ENCODE results near the gene GAS6. TPM values are rescaled to one million over a fixed set of nuclear protein-coding genes. Genes with fewer than 3 reads are reported as not detected.
"Not testable (repeated sequence)": the region's sequence is repeated elsewhere in the genome, so short reads cannot be mapped to it uniquely, and the experiment has no call there.

Gene GAS6
- total RNA-seq, 3 donors from 2014 or later = 0.61 to 0.84 (median 0.71) TPM

- DNase-seq = no peak
Measured at GRCh38 chr13:113804017-113804702, 59.7 kb downstream of the GAS6 start.

GRCh38 chr13:113803409-113804016 is 60.4 kb downstream of the GAS6 start:
- Mint-ChIP-seq H3K4me1 (ENCODE audit: low read depth) (no peaks in the 10 kb centered on the region), H3K9me3 (peaks cover 3% of the 10 kb centered on the region), H3K36me3 (ENCODE audit: insufficient read depth) (no peaks in the 10 kb centered on the region), H3K4me3 (no peak overlapping the region), H3K27me3 (ENCODE audit: low read depth) (no peaks in the 10 kb centered on the region)
- DNase-seq (no peak), ATAC-seq (no peak)

More at GRCh38 chr13:113804017-113804702, 59.7 kb downstream of the GAS6 start:
- Mint-ChIP-seq H3K4me1 (ENCODE audit: low read depth) (no peaks in the 10 kb centered on the region), H3K4me3 (no peak overlapping the region), H3K9me3 (peaks cover 3% of the 10 kb centered on the region), H3K36me3 (ENCODE audit: insufficient read depth) (no peaks in the 10 kb centered on the region), H3K27me3 (ENCODE audit: low read depth) (no peaks in the 10 kb centered on the region)
- no peak for ATAC-seq

- DNase-seq = no peak
- Mint-ChIP-seq H3K4me1 (ENCODE audit: low read depth) (no peaks in the 10 kb centered on the region), H3K36me3 (ENCODE audit: insufficient read depth) (no peaks in the 10 kb centered on the region), H3K27me3 (ENCODE audit: low read depth) (no peaks in the 10 kb centered on the region), H3K4me3 (no peak overlapping the region), H3K9me3 (no peaks in the 10 kb centered on the region)
- no peak for ATAC-seq
Measured at GRCh38 chr13:113802761-113803160, 61.1 kb downstream of the GAS6 start.

GRCh38 chr13:113802090-113802531 is 61.8 kb downstream of the GAS6 start:
- Mint-ChIP-seq H3K27me3 (ENCODE audit: low read depth) (no peaks in the 10 kb centered on the region), H3K9me3 (no peaks in the 10 kb centered on the region), H3K4me1 (ENCODE audit: low read depth) (no peaks in the 10 kb centered on the region), H3K36me3 (ENCODE audit: insufficient read depth) (no peaks in the 10 kb centered on the region), H3K4me3 (no peak overlapping the region)
- DNase-seq (no peak), ATAC-seq (no peak)

- no peak for ATAC-seq
- Mint-ChIP-seq H3K27me3 (ENCODE audit: low read depth) (no peaks in the 10 kb centered on the region), H3K36me3 (ENCODE audit: insufficient read depth) (no peaks in the 10 kb centered on the region), H3K9me3 (no peaks in the 10 kb centered on the region), H3K4me3 (no peak overlapping the region), H3K4me1 (ENCODE audit: low read depth) (no peaks in the 10 kb centered on the region)
- DNase-seq = no peak
Measured at GRCh38 chr13:113801289-113801961, 62.5 kb downstream of the GAS6 start.

GRCh38 chr13:113800576-113800926 is 63.3 kb downstream of the GAS6 start:
- Mint-ChIP-seq H3K4me3 (no peak overlapping the region), H3K36me3 (ENCODE audit: insufficient read depth) (no peaks in the 10 kb centered on the region), H3K27me3 (ENCODE audit: low read depth) (no peaks in the 10 kb centered on the region), H3K4me1 (ENCODE audit: low read depth) (no peaks in the 10 kb centered on the region), H3K9me3 (no peaks in the 10 kb centered on the region)
- DNase-seq (no peak), ATAC-seq (no peak)

- ATAC-seq (no peak), DNase-seq (no peak)
- no peaks in the 10 kb centered on the region for H3K9me3 Mint-ChIP-seq
- H3K27me3 Mint-ChIP-seq (ENCODE audit: low read depth) = no peaks in the 10 kb centered on the region
- H3K4me3 Mint-ChIP-seq = no peak overlapping the region
- no peaks in the 10 kb centered on the region for H3K4me1 Mint-ChIP-seq (ENCODE audit: low read depth)
- no peaks in the 10 kb centered on the region for H3K36me3 Mint-ChIP-seq (ENCODE audit: insufficient read depth)
Measured at GRCh38 chr13:113798200-113798811, 65.6 kb downstream of the GAS6 start.

- Mint-ChIP-seq H3K27me3 (ENCODE audit: low read depth) (no peaks in the 10 kb centered on the region), H3K4me3 (no peak overlapping the region), H3K9me3 (no peaks in the 10 kb centered on the region), H3K36me3 (ENCODE audit: insufficient read depth) (no peaks in the 10 kb centered on the region), H3K4me1 (ENCODE audit: low read depth) (no peaks in the 10 kb centered on the region)
- ATAC-seq (no peak), DNase-seq (no peak)
Measured at GRCh38 chr13:113796964-113797676, 66.8 kb downstream of the GAS6 start.

GRCh38 chr13:113796211-113796963 is 67.5 kb downstream of the GAS6 start:
- H3K9me3 Mint-ChIP-seq = no peaks in the 10 kb centered on the region
- DNase-seq = no peak
- H3K4me3 Mint-ChIP-seq = no peak overlapping the region
- H3K36me3 Mint-ChIP-seq (ENCODE audit: insufficient read depth) = no peaks in the 10 kb centered on the region
- no peaks in the 10 kb centered on the region for H3K4me1 Mint-ChIP-seq (ENCODE audit: low read depth)
- no peak for ATAC-seq
- no peaks in the 10 kb centered on the region for H3K27me3 Mint-ChIP-seq (ENCODE audit: low read depth)

- not testable (repeated sequence) for H3K9me3 Mint-ChIP-seq; H3K4me3 Mint-ChIP-seq; DNase-seq; ATAC-seq; H3K36me3 Mint-ChIP-seq (ENCODE audit: insufficient read depth); H3K4me1 Mint-ChIP-seq (ENCODE audit: low read depth); H3K27me3 Mint-ChIP-seq (ENCODE audit: low read depth)
Measured at GRCh38 chr13:113795362-113795761, 68.5 kb downstream of the GAS6 start.

GRCh38 chr13:113794764-113795173 is 69.1 kb downstream of the GAS6 start:
- H3K9me3 Mint-ChIP-seq = no peaks in the 10 kb centered on the region
- ATAC-seq = no peak
- no peaks in the 10 kb centered on the region for H3K4me1 Mint-ChIP-seq (ENCODE audit: low read depth)
- no peak overlapping the region for H3K4me3 Mint-ChIP-seq
- DNase-seq = no peak
- no peaks in the 10 kb centered on the region for H3K36me3 Mint-ChIP-seq (ENCODE audit: insufficient read depth)
- H3K27me3 Mint-ChIP-seq (ENCODE audit: low read depth) = no peaks in the 10 kb centered on the region

- Mint-ChIP-seq H3K4me1 (ENCODE audit: low read depth) (no peaks in the 10 kb centered on the region), H3K9me3 (no peaks in the 10 kb centered on the region), H3K36me3 (ENCODE audit: insufficient read depth) (no peaks in the 10 kb centered on the region), H3K27me3 (ENCODE audit: low read depth) (peaks cover 2% of the 10 kb centered on the region), H3K4me3 (no peak overlapping the region)
- DNase-seq (no peak), ATAC-seq (no peak)
Measured at GRCh38 chr13:113794086-113794485, 69.8 kb downstream of the GAS6 start.

GRCh38 chr13:113793718-113794085 is 70.2 kb downstream of the GAS6 start:
- no peak for DNase-seq
- Mint-ChIP-seq H3K4me3 (no peak overlapping the region), H3K9me3 (no peaks in the 10 kb centered on the region), H3K4me1 (ENCODE audit: low read depth) (no peaks in the 10 kb centered on the region), H3K27me3 (ENCODE audit: low read depth) (peaks cover 3% of the 10 kb centered on the region), H3K36me3 (ENCODE audit: insufficient read depth) (no peaks in the 10 kb centered on the region)
- no peak for ATAC-seq
